COLO668 (cell line): Measurements from ENCODE around the gene USP17L17.
"Not testable (repeated sequence)": the region's sequence is repeated elsewhere in the genome, so short reads cannot be mapped to it uniquely, and the experiment has no call there.

ENCODE experiments used
- DNase-seq: peaks from one replicate; lab custom pipeline; 2025; ENCODE audit not compliant: unreplicated experiment; lab: John Stamatoyannopoulos, UW

USP17L17 gene

GRCh38 chr4:9243579-9243978 lies at the start of gene USP17L17:
Gene USP17L17 (plus strand): TSS chr4:9243879. CDS start chr4:9243879, 0 bp downstream.
- not testable (repeated sequence) for DNase-seq

GRCh38 chr4:9210357-9210756 lies 33.3 kb upstream of the USP17L17 start, which contains the start of gene USP17L10:
Gene USP17L10 (plus strand): TSS chr4:9210657. CDS start chr4:9210657, 0 bp downstream.
- not testable (repeated sequence) for DNase-seq

- not testable (repeated sequence) for DNase-seq
These were observed 29.0 kb upstream of the USP17L17 start for GRCh38 chr4:9214701-9215100.

- not testable (repeated sequence) for DNase-seq
These were observed 28.6 kb upstream of the USP17L17 start, which contains the start of gene USP17L11 for GRCh38 chr4:9215105-9215504. Gene USP17L11 (plus strand): TSS chr4:9215405. CDS start chr4:9215405, 0 bp downstream.

GRCh38 chr4:9219852-9220251 lies 23.8 kb upstream of the USP17L17 start, which contains the start of gene USP17L12:
Gene USP17L12 (plus strand): TSS chr4:9220152. CDS start chr4:9220152, 0 bp downstream.
- not testable (repeated sequence) for DNase-seq

- DNase-seq: not testable (repeated sequence)
These were observed 19.1 kb upstream of the USP17L17 start, which contains the start of gene USP17L13 for GRCh38 chr4:9224596-9224995. Gene USP17L13 (plus strand): TSS chr4:9224896. CDS start chr4:9224896, 0 bp downstream.

GRCh38 chr4:9230249-9230648 lies 13.4 kb upstream of the USP17L17 start:
- not testable (repeated sequence) for DNase-seq

- DNase-seq: not testable (repeated sequence)
These were observed 9.6 kb upstream of the USP17L17 start, which contains the start of gene USP17L15 for GRCh38 chr4:9234085-9234484. Gene USP17L15 (plus strand): TSS chr4:9234385. CDS start chr4:9234385, 0 bp downstream.

GRCh38 chr4:9238461-9238860 lies 5.2 kb upstream of the USP17L17 start:
- not testable (repeated sequence) for DNase-seq

- not testable (repeated sequence) for DNase-seq
These were observed 4.4 kb downstream of the USP17L17 start, which contains the start of gene USP17L18 for GRCh38 chr4:9247953-9248680. Gene USP17L18 (plus strand): TSS chr4:9248630. CDS start chr4:9248630, 0 bp downstream.

GRCh38 chr4:9253078-9253477 lies 9.4 kb downstream of the USP17L17 start, which contains the start of gene USP17L19:
Gene USP17L19 (plus strand): TSS chr4:9253378. CDS start chr4:9253378, 0 bp downstream.
- not testable (repeated sequence) for DNase-seq

- DNase-seq: not testable (repeated sequence)
These were observed 14.1 kb downstream of the USP17L17 start, which contains the start of gene USP17L20 for GRCh38 chr4:9257824-9258223. Gene USP17L20 (plus strand): TSS chr4:9258124. CDS start chr4:9258124, 0 bp downstream.

GRCh38 chr4:9262572-9262971 lies 18.9 kb downstream of the USP17L17 start, which contains the start of gene USP17L21:
Gene USP17L21 (plus strand): TSS chr4:9262872. CDS start chr4:9262872, 0 bp downstream.
- DNase-seq: not testable (repeated sequence)

- DNase-seq: not testable (repeated sequence)
These were observed 23.6 kb downstream of the USP17L17 start, which contains the start of gene USP17L22 for GRCh38 chr4:9267319-9267718. Gene USP17L22 (plus strand): TSS chr4:9267619. CDS start chr4:9267619, 0 bp downstream.

GRCh38 chr4:9271719-9272118 lies 28.0 kb downstream of the USP17L17 start:
- DNase-seq: not testable (repeated sequence)
